GM12872 (cell line): Measurements from ENCODE around the gene NELL1.

Experiments
- TF ChIP-seq, protein P1 (sequence below): IDR thresholded peaks from 3 replicates; pipeline ENCODE4 v1.5.1; 2011; ENCODE audit warnings: low read depth, mild to moderate bottlenecking, low read length, moderate library complexity; ENCODE audit not compliant: insufficient read depth

NELL1 gene

DNA sequence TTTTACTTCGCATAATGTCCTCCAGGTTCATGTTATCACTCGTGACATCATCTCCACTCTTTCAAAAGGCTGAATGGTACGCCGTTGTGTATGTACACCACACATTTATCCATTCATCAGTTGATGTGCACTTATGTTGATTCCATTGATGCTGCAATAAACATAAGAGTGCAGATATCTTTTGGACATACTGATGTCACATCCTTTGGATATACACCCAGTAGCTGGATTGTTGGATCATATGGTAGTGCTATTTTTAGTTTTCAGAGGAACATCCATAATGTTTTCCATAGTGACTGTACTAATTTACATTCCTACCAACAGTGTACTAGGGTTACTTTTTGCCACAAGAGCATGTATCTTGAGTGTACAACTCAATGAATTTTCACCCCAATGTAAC is 25.0 kb upstream of the NELL1 start:
- TF ChIP-seq, protein P1, sequence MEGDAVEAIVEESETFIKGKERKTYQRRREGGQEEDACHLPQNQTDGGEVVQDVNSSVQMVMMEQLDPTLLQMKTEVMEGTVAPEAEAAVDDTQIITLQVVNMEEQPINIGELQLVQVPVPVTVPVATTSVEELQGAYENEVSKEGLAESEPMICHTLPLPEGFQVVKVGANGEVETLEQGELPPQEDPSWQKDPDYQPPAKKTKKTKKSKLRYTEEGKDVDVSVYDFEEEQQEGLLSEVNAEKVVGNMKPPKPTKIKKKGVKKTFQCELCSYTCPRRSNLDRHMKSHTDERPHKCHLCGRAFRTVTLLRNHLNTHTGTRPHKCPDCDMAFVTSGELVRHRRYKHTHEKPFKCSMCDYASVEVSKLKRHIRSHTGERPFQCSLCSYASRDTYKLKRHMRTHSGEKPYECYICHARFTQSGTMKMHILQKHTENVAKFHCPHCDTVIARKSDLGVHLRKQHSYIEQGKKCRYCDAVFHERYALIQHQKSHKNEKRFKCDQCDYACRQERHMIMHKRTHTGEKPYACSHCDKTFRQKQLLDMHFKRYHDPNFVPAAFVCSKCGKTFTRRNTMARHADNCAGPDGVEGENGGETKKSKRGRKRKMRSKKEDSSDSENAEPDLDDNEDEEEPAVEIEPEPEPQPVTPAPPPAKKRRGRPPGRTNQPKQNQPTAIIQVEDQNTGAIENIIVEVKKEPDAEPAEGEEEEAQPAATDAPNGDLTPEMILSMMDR: no peak

DNA sequence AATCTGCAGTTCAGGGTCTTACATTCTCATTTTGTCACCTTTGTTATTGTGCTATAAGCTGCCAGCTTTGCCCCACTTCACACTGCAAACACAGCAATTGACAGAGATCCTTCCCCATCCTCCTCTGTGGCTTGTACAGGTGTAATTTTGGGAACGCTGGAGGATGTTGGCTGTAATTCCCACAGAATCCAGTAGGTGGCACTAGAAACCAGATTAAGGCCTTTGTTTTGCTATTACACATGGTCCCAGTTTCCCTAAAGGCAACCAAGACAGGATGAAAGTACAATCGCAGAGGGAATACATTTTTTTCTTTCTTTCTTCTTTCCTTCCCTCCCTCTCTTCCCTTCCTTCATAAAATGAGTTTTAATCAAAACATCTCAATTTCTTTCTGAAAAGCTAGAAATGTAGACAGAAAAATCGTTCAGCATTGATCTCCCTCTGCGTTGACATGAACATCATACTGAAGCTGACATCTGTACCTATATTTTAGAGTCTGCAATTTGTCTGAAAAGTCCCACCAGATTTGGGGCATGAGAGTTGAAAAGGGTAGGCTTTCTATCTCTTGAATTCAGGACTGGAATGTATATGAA is 21.3 kb upstream of the NELL1 start:
- TF ChIP-seq, protein P1: peak; percentile 91

DNA sequence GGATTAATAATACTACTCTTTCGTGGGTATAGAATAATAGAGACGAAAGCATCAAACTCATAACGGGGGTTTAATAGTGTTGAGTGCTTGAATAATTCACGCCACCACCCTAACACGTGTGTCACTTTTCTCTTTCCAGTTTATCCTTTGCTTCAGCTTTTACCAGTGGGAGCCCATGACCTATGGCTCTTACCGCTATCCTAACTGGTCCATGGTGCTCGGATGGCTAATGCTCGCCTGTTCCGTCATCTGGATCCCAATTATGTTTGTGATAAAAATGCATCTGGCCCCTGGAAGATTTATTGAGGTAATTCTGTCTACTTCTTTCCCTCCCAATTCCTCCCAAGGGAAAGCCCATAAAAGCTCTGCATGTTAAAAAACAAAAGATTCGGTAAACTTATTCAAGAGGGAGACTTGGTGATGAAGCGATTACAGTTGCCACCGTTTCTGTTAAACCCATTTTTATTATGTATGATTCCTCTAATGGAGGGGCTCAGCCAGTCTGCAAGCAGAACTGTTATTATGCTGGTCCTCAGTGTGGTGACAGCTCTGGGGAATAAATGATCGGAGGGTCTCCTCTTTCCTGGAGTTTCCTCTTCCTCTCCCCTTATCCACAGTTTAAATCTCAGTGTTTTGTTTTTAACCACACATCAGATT is 17.1 kb upstream of the NELL1 start:
- TF ChIP-seq, protein P1: no peak

DNA sequence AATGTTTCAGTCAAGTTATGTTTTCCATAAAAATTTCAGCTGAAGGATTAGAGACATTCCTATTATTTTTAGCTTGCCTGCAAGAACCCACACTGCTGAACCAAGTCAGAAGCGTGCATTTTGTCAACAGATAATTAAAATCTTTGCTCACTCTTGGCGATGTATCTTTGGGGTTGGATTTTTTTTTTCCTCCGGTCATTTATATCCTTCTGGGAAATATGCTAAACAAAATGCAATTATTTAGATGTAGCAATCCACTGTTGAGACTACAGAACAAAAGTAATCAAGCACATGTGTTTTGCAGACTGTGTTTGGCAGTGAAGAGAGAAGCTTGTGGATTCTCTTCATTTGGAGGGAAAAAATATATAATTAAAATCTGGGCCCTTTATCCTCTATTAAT is 15.3 kb upstream of the NELL1 start:
- TF ChIP-seq, protein P1: no peak

DNA sequence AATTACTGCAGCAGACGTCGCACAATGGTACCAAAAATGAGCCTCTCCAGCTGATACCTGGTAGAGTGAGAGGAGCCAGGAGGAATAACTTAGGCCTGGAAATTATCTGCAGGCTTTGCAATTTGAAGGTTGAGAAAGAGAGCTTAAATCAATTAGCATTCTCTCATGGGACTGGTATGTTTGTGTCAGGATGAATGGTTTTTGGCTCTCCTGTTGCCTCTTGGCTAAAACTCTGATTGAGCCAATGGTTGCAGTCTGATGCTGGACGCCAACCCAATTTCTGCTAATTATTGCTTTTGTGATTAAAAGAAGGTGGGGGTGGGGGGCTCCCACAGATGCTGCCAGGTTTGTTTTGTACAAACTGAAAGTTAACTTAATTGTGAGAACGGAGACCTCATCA is 12.5 kb upstream of the NELL1 start:
- TF ChIP-seq, protein P1: no peak

DNA sequence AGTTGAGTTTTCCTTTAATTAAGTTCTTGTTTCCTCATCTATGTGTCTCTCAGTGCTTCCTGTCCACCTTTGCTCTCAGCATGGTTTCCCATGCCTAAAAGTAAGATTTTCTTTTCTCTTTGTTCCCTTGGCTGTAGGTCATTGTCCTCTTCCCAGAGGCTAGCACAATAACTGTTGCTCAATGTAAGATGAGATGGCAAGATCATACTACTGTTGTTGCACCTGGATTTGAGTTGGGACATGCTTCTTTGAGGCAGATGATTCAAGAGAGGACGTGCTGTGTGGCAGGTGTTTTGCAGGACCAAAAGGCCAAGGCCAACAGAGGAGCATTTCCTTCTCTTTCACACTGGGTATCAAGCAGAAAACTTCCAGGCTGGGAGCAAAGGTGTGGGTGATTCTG is 11.3 kb upstream of the NELL1 start:
- TF ChIP-seq, protein P1: no peak

DNA sequence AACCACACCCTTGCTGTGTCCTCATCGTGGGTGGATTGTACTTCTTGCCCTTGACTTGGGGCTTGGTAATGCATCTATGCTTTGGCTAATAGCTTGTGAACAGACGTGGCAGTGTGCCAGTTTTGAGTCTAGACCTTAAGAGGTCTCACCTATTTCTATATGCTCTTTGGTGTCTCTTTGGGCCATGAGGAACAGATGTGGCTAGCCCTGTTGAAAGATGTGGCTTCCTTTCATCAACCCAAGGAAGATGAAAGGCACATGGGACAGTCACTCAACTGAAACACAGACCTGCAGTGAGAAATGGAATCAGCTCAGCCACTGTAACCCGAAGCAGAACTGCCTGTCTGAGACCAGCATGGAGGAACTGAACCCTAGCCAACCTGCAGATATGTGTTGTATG is 7.9 kb upstream of the NELL1 start:
- TF ChIP-seq, protein P1: no peak
